Measurements from ENCODE around the gene HOXC11.

- TF ChIP-seq CTCF (conservative IDR thresholded peaks at IDR 0.05 in 1 of 2, IDR thresholded peaks at IDR 0.05 in 1 of 2; ENCODE audit: extremely low read depth in 1 of 2, insufficient read depth in 1 of 2, low read depth in 1 of 2, low read length in 2 of 2): no peak
- TF ChIP-seq EZH2 (IDR thresholded peaks at IDR 0.05; ENCODE audit: borderline replicate concordance, low read length): no peak
Observed at GRCh38 chr12:54011665-54012532, 39.0 kb downstream of the HOXC11 start.
